Stomach (tissue), 9 donors: ENCODE measurements around the gene NTPCR. TPM values are rescaled to one million over a fixed set of nuclear protein-coding genes. Genes with fewer than 3 reads are reported as not detected.

ENCODE experiments used
- DNase-seq, 2 donors: peaks; one replicate each; pipeline versions ENCODE4 v3.0.0 to v3.0.0-alpha.2; 2013 to 2019
- H3K27ac ChIP-seq, 5 donors: fragments of 200-600 bp in 4 of 5; sonication (generic) in 4 of 5; one replicate each; pipeline ENCODE4 v1.5.1; 2013 to 2019; ENCODE audit warnings: mild to moderate bottlenecking in 1 of 5, moderate library complexity in 1 of 5
- H3K27me3 ChIP-seq, 3 donors: fragments of 200-600 bp; sonication (generic); one replicate each; pipeline ENCODE4 v1.5.1; 2017 to 2019; ENCODE audit warnings: mixed run types in 1 of 3
- H3K36me3 ChIP-seq, 4 donors: fragments of 200-600 bp; sonication (generic); 1 replicate in 3 of 4; 2 replicates in 1 of 4; pipeline ENCODE4 v1.5.1; 2016 to 2019
- H3K4me1 ChIP-seq, 4 donors: fragments of 200-600 bp; sonication (generic); one replicate each; pipeline ENCODE4 v1.5.1; 2016 to 2019
- H3K4me3 ChIP-seq, 4 donors: fragments of 200-600 bp; sonication (generic) in 3 of 4; one replicate each; pipeline ENCODE4 v1.5.1; 2016 to 2019; ENCODE audit warnings: mild to moderate bottlenecking in 1 of 4
- H3K9me3 ChIP-seq, 4 donors: fragments of 200-600 bp; sonication (generic); one replicate each; pipeline ENCODE4 v1.5.1; 2016 to 2019
- CTCF ChIP-seq, 7 experiments: fragments of 450-650 bp in 4 of 7; fragments of 200-600 bp in 3 of 7; sonication (generic) in 3 of 7; IDR thresholded peaks; one replicate each; pipeline ENCODE4 v1.5.1; 2016 to 2019; ENCODE audit warnings: antibody characterized with exemption in 7 of 7, control low read depth in 2 of 7, mild to moderate bottlenecking in 1 of 7
- EP300 ChIP-seq: sonication (generic); formaldehyde crosslinking; IDR thresholded peaks from one replicate; pipeline ENCODE4 v1.6.1; 2017; ENCODE audit warnings: antibody characterized with exemption
- POLR2A ChIP-seq, 4 donors: fragments of 450-650 bp; IDR thresholded peaks; one replicate each; pipeline ENCODE4 v1.6.1; 2016; ENCODE audit warnings: antibody characterized with exemption in 4 of 4, control low read depth in 2 of 4, mild to moderate bottlenecking in 1 of 4, moderate library complexity in 1 of 4
- POLR2AphosphoS5 ChIP-seq, 3 donors: sonication (generic); formaldehyde crosslinking; IDR thresholded peaks; one replicate each; pipeline ENCODE4 v1.6.1; 2016; ENCODE audit warnings: antibody characterized with exemption in 3 of 3
- WGBS, 5 donors: extraction: QIAGEN DNeasy Blood & Tissue Kit in 3 of 5; methylation state at CpG; one replicate each; pipeline versions ENCODE4 v1.1.5 to v1.1.7; 2013 to 2018; 5-methylcytosine and 5-hydroxymethylcytosine counted together
- intact Hi-C: fragments of 100-400 bp; cut with DNase I; formaldehyde crosslinking; loops from one replicate; pipeline ENCODE4 v1.15.1; 2023; ENCODE audit warnings: low total_unique reads
- polyA plus RNA-seq, 3 donors: library from polyadenylated mRNA; stranded (reverse); fragments of 200-250 nt; gene quantifications; one replicate each; pipeline ENCODE4 v1.2.3, GENCODE V29; 2013
- total RNA-seq, 5 donors: library from RNA; depleted of rRNA; stranded (reverse); fragments of >200 nt; gene quantifications; one replicate each; pipeline versions ENCODE4 v1.1.0 to v1.2.3, GENCODE V29; 2014 to 2016
- donor health status: healthy with polysubstance abuse.
- donor health status: Bipolar disorder and iron deficiency.
- donor health status: healthy.

Gene NTPCR
- total and polyA plus RNA-seq, 8 donors = 14.9 to 56.3 (median 43.1) TPM

GRCh38 chr1:232927830-232928505 lies 22.4 kb upstream of the NTPCR start:
- Histone ChIP-seq H3K27ac (no peak overlapping the region), H3K4me3 (no peak overlapping the region), H3K36me3 (no peaks in the 10 kb centered on the region), H3K4me1 (no peaks in the 10 kb centered on the region), H3K27me3 (no peaks in the 10 kb centered on the region), H3K9me3 (no peaks in the 10 kb centered on the region)
- no peak for TF ChIP-seq POLR2AphosphoS5 (IDR thresholded peaks at IDR 0.05)
- TF ChIP-seq EP300 = no peak
- TF ChIP-seq CTCF (IDR thresholded peaks at IDR 0.05) = no peak
- no peak for TF ChIP-seq POLR2A (IDR thresholded peaks at IDR 0.05)
- no peak for DNase-seq
- WGBS, 5 donors = 55 to 72% (median 58%) methylated on average over 4 of the region's 4 CpGs
- intact Hi-C loops = no loop called here

- 86 to 92% (median 89%) methylated on average over 3 of the region's 3 CpGs for WGBS, 5 donors
- TF ChIP-seq POLR2A (IDR thresholded peaks at IDR 0.05) (no peak), EP300 (no peak), POLR2AphosphoS5 (IDR thresholded peaks at IDR 0.05) (no peak), CTCF (IDR thresholded peaks at IDR 0.05) (no peak)
- intact Hi-C loops = no loop called here
- Histone ChIP-seq H3K4me1 (no peaks in the 10 kb centered on the region), H3K4me3 (no peak overlapping the region), H3K9me3 (no peaks in the 10 kb centered on the region), H3K36me3 (no peaks in the 10 kb centered on the region), H3K27me3 (no peaks in the 10 kb centered on the region), H3K27ac (no peak overlapping the region)
- no peak for DNase-seq
These were observed 17.7 kb upstream of the NTPCR start for GRCh38 chr1:232932486-232933425.

GRCh38 chr1:232936941-232937340 lies 13.5 kb upstream of the NTPCR start:
- WGBS, 5 donors = 90 to 94% (median 92%) methylated on average over 6 of the region's 6 CpGs
- DNase-seq = no peak
- H3K27me3 ChIP-seq = no peaks in the 10 kb centered on the region
- peaks cover 0 to 3% (median 0%) of the 10 kb centered on the region in 4 donors for H3K9me3 ChIP-seq
- no peak overlapping the region for H3K4me3 ChIP-seq
- H3K27ac ChIP-seq = no peak overlapping the region
- TF ChIP-seq POLR2AphosphoS5 (IDR thresholded peaks at IDR 0.05) (no peak), POLR2A (IDR thresholded peaks at IDR 0.05) (no peak), CTCF (IDR thresholded peaks at IDR 0.05) (no peak), EP300 (no peak)
- no peaks in the 10 kb centered on the region for H3K4me1 ChIP-seq
- intact Hi-C loops = no loop called here
- no peaks in the 10 kb centered on the region for H3K36me3 ChIP-seq

GRCh38 chr1:232937741-232938375 lies 12.6 kb upstream of the NTPCR start:
- Histone ChIP-seq H3K4me1 (no peaks in the 10 kb centered on the region), H3K36me3 (no peaks in the 10 kb centered on the region), H3K27ac (no peak overlapping the region), H3K27me3 (no peaks in the 10 kb centered on the region), H3K9me3 (peaks cover 0 to 3% (median 0%) of the 10 kb centered on the region in 4 donors), H3K4me3 (no peak overlapping the region)
- 47 to 70% (median 59%) methylated on average over 8 of the region's 8 CpGs for WGBS, 5 donors
- no peak for TF ChIP-seq POLR2AphosphoS5 (IDR thresholded peaks at IDR 0.05)
- no peak for TF ChIP-seq POLR2A (IDR thresholded peaks at IDR 0.05)
- no peak for TF ChIP-seq CTCF (IDR thresholded peaks at IDR 0.05)
- TF ChIP-seq EP300 = no peak
- intact Hi-C loops = no loop called here
- no peak for DNase-seq
